ENCODE data around the gene KCTD13. TPM values are rescaled to one million over a fixed set of nuclear protein-coding genes. Genes with fewer than 3 reads are reported as not detected.

KCTD13 gene
- total RNA-seq, 1 experiment from 2014 or later: 40.7 TPM

DNA sequence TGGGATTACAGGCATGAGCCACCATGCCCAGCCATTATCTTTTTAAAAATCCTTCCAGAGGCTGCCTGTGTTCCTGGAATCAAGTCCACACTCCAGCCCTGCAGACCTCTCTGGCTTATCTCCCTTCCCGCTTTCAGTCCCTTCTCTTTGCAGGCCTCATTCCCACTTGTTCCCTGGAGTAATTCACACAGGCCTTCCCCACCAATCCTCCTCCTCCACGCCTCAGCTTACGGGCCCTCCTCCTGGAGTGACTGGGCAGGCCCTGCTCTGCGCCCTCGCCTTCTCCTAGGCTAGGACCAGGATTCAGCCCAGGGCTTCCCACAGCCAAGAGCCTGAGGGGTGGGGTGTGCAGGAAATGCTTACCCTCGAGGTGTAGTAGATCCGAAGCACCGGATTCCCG lies 65.8 kb downstream of the KCTD13 start:
- DNase-seq (ENCODE audit: low read depth, low spot score) (no peak), ATAC-seq (no peak)
- Histone ChIP-seq H3K9me3 (ENCODE audit: control insufficient read depth in 1 of 2, insufficient read depth in 1 of 2, low read depth in 1 of 2, low read length in 2 of 2) (no peaks in the 10 kb centered on the region), H3K27me3 (ENCODE audit: insufficient read depth, low read length) (no peaks in the 10 kb centered on the region), H3K9me2 (ENCODE audit: insufficient read depth) (no peaks in the 10 kb centered on the region), H3K4me2 (ENCODE audit: low read length) (no peak overlapping the region), H3K4me1 (ENCODE audit: control insufficient read depth in 1 of 2, insufficient read depth in 2 of 2, low read length in 2 of 2) (peaks cover 0 to 15% of the 10 kb centered on the region in 2 experiments; a peak in 3 of 4 replicates), H3K4me3 (replicated peaks in 1 of 2; ENCODE audit: low read depth in 1 of 2, low read length in 2 of 2) (no peak overlapping the region), H4K20me1 (ENCODE audit: insufficient read depth) (no peaks in the 10 kb centered on the region), H3K27ac (ENCODE audit: low read depth, low read length) (no peak overlapping the region), H3K9ac (ENCODE audit: low read length) (no peak overlapping the region), H2AFZ (ENCODE audit: low read depth, low read length, poor library complexity, severe bottlenecking) (no peak overlapping the region), H3K36me3 (ENCODE audit: control insufficient read depth in 1 of 2, insufficient read depth in 2 of 2, low read length in 2 of 2) (peaks cover 10 to 17% of the 10 kb centered on the region in 2 experiments), H3K79me2 (ENCODE audit: insufficient read depth, low read length) (peaks cover 20% of the 10 kb centered on the region)
- TF ChIP-seq CBX3 (IDR thresholded peaks at IDR 0.05; ENCODE audit: low read depth) (no peak), EZH2 (IDR thresholded peaks at IDR 0.05) (no peak), SP1 (IDR thresholded peaks at IDR 0.05; ENCODE audit: low read depth) (no peak), CEBPB (IDR thresholded peaks at IDR 0.05; ENCODE audit: low read depth) (no peak), TCF7L2 (IDR thresholded peaks at IDR 0.05; ENCODE audit: borderline replicate concordance, extremely low read depth, insufficient read depth, insufficient read length) (no peak), MAX (IDR thresholded peaks at IDR 0.05) (no peak), JUND (IDR thresholded peaks at IDR 0.05) (no peak), EGR1 (IDR thresholded peaks at IDR 0.05; ENCODE audit: low read depth) (no peak), EZH2phosphoT487 (IDR thresholded peaks at IDR 0.05; ENCODE audit: borderline replicate concordance) (no peak), RAD21 (IDR thresholded peaks at IDR 0.05; ENCODE audit: low read depth) (no peak), FOSL1 (IDR thresholded peaks at IDR 0.05; ENCODE audit: low read depth) (no peak), SIN3A (IDR thresholded peaks at IDR 0.05; ENCODE audit: low read depth) (no peak), ZNF274 (IDR thresholded peaks at IDR 0.05; ENCODE audit: low read depth, low read length) (no peak)
- TF ChIP-seq, protein P1, sequence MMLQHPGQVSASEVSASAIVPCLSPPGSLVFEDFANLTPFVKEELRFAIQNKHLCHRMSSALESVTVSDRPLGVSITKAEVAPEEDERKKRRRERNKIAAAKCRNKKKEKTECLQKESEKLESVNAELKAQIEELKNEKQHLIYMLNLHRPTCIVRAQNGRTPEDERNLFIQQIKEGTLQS (IDR thresholded peaks at IDR 0.05): no peak
- TF ChIP-seq, protein P2, sequence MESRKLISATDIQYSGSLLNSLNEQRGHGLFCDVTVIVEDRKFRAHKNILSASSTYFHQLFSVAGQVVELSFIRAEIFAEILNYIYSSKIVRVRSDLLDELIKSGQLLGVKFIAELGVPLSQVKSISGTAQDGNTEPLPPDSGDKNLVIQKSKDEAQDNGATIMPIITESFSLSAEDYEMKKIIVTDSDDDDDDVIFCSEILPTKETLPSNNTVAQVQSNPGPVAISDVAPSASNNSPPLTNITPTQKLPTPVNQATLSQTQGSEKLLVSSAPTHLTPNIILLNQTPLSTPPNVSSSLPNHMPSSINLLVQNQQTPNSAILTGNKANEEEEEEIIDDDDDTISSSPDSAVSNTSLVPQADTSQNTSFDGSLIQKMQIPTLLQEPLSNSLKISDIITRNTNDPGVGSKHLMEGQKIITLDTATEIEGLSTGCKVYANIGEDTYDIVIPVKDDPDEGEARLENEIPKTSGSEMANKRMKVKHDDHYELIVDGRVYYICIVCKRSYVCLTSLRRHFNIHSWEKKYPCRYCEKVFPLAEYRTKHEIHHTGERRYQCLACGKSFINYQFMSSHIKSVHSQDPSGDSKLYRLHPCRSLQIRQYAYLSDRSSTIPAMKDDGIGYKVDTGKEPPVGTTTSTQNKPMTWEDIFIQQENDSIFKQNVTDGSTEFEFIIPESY (IDR thresholded peaks at IDR 0.05; ENCODE audit: extremely low read depth, insufficient replicate concordance, low read length): no peak
- intact Hi-C loops (cut with micrococcal nuclease): loop anchor here (5.0 kb wide), 1 partner anchor 43 kb away; the partner anchor contains the start of gene PAGR1
- ChIA-PET POLR2A (no interaction called here), CTCF (no interaction called here), RAD21 (ENCODE audit: low non-redundant PET in 1 of 2, low total read pairs in 2 of 2, uncharacterized antibody in 2 of 2, unreplicated experiment in 2 of 2) (no interaction called here)
- BruUV-seq (replicated peaks): no TSS peak

Data from HCT116 (cell line).